NT2/D1 (cell line): ENCODE data around the gene HECW1.

Experiments
- SUZ12 ChIP-seq: IDR thresholded peaks from 2 replicates; pipeline ENCODE4 v1.6.1; 2011; ENCODE audit not compliant: insufficient read length, insufficient read depth; ENCODE audit errors: extremely low read depth
- YY1 ChIP-seq: IDR thresholded peaks from 2 replicates; pipeline ENCODE4 v1.6.1; 2011; ENCODE audit not compliant: insufficient read length, insufficient read depth
- ZNF274 ChIP-seq: IDR thresholded peaks from 2 replicates; pipeline ENCODE4 v1.6.1; 2011; ENCODE audit warnings: mild to moderate bottlenecking, low read depth, low read length

- no peak for TF ChIP-seq SUZ12
- no peak for TF ChIP-seq YY1
- TF ChIP-seq ZNF274 = no peak
Measured at GRCh38 chr7:43530553-43531410, 418.3 kb downstream of the HECW1 start.
